ENCODE results near the gene ZNF560.

DNA sequence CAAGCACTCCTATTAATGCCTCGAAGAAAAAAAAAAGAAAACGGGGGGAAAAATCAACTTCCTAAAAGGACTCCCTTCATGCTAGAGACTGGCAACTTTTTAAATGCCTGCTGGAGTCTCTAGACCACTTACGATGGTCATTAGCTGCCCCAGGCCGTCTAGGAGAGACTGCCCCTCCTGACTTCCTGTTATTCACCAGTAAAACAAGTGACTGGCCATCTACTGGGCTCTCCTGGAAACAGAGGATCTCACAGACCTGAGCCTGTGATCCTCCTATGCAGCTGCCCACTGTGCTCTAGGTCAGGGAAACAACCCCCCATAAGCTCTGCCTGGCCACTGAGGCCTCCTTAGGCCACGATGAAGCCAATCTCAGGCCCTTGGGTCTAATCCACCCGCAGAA is 70.5 kb downstream of the ZNF560 start:
- TF ChIP-seq POLR2AphosphoS5 (IDR thresholded peaks at IDR 0.05; ENCODE audit: low read depth, low read length) (no peak), TAF1 (IDR thresholded peaks at IDR 0.05; ENCODE audit: low read depth, low read length) (no peak), POLR2A (IDR thresholded peaks at IDR 0.05; ENCODE audit: low read depth, low read length) (no peak), PAX5 (IDR thresholded peaks at IDR 0.05; ENCODE audit: insufficient read depth, low read length, severe bottlenecking) (no peak)
